Measurements from ENCODE around the gene VPS35L.

DNA sequence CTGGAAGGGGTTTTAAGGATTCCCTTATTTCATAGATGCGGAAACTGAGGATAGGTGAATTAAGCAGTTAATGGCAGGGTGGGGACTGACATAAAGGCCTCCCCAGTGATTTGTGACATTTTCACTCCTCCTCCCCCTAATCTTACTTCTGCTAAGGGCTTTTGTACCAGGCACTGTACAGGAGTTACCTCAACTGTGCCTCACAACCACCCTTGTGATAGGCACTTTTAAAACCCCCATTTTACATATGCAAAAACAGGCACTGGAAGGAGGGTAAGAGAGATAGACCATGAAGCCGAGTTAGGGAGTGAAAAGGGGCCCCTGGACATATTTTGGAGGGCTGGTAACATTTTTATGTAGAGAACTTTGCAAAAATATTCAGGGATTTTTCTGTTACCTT is 32.7 kb upstream of the VPS35L start:
- TF ChIP-seq ZNF274 (IDR thresholded peaks at IDR 0.05; ENCODE audit: low read depth, low read length) (no peak), YY1 (IDR thresholded peaks at IDR 0.05; ENCODE audit: insufficient read depth, insufficient read length) (no peak), SUZ12 (IDR thresholded peaks at IDR 0.05; ENCODE audit: extremely low read depth, insufficient read depth, insufficient read length) (no peak)
